GM12864 (cell line): ENCODE measurements around the gene PLXNA2.

Source experiments
- DNase-seq: peaks from one replicate; pipeline ENCODE4 v3.0.0-alpha.2; 2011; ENCODE audit warnings: low read depth
- H3K4me3 ChIP-seq: 2 replicates; pipeline ENCODE4 v1.5.1; 2011; ENCODE audit warnings: mild to moderate bottlenecking, low read depth, low read length, control low read depth
- TF ChIP-seq, protein P1 (sequence below): IDR thresholded peaks from 2 replicates; pipeline ENCODE4 v1.5.1; 2011; ENCODE audit warnings: low read depth, mild to moderate bottlenecking, moderate library complexity, low read length, control low read depth, inconsistent platforms; ENCODE audit errors: missing control alignments

Gene PLXNA2

DNA sequence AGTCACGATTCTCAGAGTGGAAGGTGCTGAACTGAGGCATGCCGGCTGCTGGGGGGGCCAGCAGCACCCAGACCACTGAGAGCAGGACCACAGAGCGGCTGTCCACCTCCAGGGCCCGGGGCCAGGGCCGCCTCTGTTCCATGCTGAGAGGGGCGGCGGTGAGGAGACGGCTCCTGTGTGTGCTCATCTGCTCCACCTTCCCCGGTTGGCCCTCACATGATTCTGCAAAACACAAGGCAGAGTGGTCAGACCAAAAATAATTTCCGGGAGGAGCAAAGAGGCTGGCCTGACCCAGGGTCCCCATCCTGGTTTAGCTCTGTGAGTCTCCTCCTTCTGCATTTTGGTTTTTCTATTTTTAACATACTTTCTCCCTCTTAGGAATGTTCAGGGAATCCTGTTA is 26.4 kb downstream of the PLXNA2 start:
- no peak for DNase-seq
- TF ChIP-seq, protein P1, sequence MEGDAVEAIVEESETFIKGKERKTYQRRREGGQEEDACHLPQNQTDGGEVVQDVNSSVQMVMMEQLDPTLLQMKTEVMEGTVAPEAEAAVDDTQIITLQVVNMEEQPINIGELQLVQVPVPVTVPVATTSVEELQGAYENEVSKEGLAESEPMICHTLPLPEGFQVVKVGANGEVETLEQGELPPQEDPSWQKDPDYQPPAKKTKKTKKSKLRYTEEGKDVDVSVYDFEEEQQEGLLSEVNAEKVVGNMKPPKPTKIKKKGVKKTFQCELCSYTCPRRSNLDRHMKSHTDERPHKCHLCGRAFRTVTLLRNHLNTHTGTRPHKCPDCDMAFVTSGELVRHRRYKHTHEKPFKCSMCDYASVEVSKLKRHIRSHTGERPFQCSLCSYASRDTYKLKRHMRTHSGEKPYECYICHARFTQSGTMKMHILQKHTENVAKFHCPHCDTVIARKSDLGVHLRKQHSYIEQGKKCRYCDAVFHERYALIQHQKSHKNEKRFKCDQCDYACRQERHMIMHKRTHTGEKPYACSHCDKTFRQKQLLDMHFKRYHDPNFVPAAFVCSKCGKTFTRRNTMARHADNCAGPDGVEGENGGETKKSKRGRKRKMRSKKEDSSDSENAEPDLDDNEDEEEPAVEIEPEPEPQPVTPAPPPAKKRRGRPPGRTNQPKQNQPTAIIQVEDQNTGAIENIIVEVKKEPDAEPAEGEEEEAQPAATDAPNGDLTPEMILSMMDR, result no peak
- H3K4me3 ChIP-seq, result no peak overlapping the region

DNA sequence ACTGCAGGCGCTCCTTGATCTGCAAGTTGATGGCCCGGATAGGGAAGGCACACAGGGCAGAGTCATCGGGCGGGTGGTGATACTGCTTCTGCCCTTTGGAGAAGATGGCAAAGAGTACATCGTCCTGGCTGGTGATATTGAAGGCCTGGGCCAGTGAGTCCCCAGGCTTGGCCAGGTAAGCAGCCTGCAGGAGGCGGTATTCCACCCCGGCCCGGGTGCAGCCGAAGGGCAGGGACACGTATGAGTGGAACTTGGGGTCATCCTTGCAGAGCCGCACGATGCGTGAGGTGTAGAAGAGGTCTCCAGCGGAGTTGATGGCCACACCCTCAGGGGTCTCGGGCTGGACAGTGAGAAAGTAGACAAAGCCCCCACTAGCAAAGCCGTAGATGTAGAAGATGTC is 27.4 kb downstream of the PLXNA2 start:
- DNase-seq, result no peak
- TF ChIP-seq, protein P1, result no peak

DNA sequence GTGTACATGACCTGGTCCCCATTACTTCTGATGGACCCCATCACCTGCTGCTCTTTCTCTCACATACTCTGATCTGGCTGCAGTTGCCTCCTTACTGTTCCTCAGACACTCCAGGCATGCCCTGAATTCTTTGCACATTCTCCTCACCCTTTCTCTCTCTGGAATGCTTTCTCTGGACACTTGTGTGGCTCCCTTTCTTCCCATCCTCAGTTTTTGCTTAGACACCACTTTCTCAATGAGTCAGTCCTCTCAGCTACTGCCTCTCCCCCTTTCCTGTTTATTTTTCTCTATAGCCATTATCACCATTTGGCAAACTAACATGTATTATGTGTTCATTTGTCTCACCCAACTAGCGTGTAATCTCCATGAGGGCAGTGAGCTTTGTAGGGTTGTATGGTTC is 28.1 kb downstream of the PLXNA2 start:
- H3K4me3 ChIP-seq, result no peak overlapping the region
- no peak for DNase-seq
- TF ChIP-seq, protein P1, result no peak

More for the DNA sequence above, 27.4 kb downstream of the PLXNA2 start:
- no peak overlapping the region for H3K4me3 ChIP-seq

DNA sequence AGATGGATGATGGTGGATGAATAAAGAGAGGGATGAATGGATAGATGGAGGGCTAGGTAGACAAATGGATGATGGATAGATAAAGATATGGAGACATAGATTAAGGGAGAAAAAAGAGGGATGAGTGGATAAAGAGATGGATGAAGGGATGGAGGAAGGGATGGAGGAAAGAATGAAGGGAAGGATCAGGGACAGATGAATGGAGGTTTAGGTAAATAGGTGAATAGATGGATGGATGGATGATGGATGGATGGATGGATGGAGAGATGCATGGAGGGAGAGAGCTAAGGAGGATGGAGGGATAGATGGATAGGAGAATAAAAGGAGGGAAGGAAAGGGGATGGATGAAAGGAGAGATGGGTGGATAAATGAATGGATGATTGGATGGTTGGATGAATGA is 28.8 kb downstream of the PLXNA2 start:
- H3K4me3 ChIP-seq, result no peak overlapping the region
- no peak for DNase-seq

DNA sequence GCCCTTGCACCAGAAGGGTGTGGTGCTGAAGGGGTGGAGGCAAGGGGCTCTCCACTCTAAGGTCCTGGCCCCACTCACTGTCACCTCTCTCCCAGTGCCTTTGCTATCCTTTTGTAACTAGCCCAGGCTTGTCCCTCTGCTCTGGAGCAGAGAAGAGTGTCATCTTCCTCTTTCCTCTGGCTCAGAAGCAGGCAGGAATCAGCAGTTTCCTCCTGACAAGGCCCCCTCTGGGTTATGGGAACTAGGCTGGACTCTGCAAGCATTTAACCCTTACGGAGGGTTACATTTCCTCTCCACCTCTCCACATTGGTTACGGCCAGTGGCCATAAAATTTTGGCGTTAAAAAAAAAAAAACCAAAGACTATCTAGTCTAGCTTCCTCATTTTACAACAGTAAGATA is 30.4 kb downstream of the PLXNA2 start:
- no peak for DNase-seq
- no peak overlapping the region for H3K4me3 ChIP-seq

More for the DNA sequence above, 28.8 kb downstream of the PLXNA2 start:
- TF ChIP-seq, protein P1, result no peak

DNA sequence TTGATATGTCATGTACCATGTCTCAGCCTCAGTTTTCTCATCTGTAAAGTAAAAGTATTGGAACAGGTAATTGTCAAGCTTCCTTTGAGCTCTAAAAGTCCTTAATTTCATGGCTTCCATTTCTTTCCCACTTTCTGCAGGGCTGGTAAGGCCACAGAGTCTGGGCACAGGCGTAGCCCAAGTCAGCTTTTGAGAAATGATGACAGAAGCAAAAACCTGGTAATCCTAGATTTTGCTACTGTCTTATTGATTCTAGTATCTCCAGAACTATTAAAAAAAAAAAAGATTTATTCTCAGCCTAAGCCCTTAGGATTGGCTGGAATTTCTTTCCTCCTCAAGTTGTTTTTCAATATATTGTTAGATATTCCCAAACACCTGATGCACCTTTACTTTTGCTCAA is 31.3 kb downstream of the PLXNA2 start:
- TF ChIP-seq, protein P1, result no peak
- DNase-seq, result no peak
- no peak overlapping the region for H3K4me3 ChIP-seq

More for the DNA sequence above, 30.4 kb downstream of the PLXNA2 start:
- TF ChIP-seq, protein P1, result no peak
